ENCODE data around the gene GNAO1.

DNA sequence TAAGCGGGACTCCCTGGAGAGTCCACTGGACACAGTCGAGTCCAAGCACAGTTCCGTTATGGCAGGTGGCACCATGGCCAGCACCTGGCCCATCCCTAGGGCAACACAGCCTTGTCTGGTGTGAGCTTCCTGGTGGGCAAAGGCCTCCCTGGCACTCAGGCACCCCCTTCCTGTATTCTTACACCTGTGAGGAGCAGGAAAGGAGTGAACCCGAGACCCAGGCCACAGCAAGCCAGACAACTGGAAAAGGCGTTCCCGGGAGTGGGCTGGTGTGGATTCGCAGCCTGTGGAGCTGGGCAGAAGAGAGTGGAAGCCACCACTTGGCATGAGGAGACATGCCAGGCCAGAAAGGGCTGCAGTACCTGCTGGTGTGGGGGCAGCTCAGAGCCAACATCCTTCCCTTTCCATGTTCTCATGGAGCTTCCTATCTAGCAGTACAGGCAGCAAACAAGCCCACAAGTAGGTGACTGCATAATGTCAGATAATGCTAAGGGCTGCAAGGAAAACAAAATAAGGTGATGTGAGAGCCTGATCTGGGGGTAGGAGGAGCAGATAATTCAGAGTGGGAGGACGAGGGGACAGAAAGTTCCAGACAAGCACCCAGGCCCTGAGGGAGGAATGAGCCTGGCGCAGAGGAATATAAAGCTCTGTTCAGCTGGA lies 87.0 kb downstream of the GNAO1 start:
- TF ChIP-seq, protein P1, sequence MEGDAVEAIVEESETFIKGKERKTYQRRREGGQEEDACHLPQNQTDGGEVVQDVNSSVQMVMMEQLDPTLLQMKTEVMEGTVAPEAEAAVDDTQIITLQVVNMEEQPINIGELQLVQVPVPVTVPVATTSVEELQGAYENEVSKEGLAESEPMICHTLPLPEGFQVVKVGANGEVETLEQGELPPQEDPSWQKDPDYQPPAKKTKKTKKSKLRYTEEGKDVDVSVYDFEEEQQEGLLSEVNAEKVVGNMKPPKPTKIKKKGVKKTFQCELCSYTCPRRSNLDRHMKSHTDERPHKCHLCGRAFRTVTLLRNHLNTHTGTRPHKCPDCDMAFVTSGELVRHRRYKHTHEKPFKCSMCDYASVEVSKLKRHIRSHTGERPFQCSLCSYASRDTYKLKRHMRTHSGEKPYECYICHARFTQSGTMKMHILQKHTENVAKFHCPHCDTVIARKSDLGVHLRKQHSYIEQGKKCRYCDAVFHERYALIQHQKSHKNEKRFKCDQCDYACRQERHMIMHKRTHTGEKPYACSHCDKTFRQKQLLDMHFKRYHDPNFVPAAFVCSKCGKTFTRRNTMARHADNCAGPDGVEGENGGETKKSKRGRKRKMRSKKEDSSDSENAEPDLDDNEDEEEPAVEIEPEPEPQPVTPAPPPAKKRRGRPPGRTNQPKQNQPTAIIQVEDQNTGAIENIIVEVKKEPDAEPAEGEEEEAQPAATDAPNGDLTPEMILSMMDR (IDR thresholded peaks at IDR 0.05; ENCODE audit: poor library complexity, severe bottlenecking): no peak
- TF ChIP-seq TAF1 (IDR thresholded peaks at IDR 0.05; ENCODE audit: low read depth) (no peak), EP300 (conservative IDR thresholded peaks at IDR 0.05; ENCODE audit: poor library complexity, severe bottlenecking) (no peak), EZH2 (IDR thresholded peaks at IDR 0.05; ENCODE audit: borderline replicate concordance, insufficient read depth, low read length, poor library complexity, severe bottlenecking) (no peak)
